RKO (cell line): ENCODE results near the gene GALR3.

Source experiments
- DNase-seq: peaks from one replicate; pipeline ENCODE4 v3.0.0-alpha.2; 2016; ENCODE audit warnings: low spot score

The GALR3 gene

GRCh38 chr22:37824674-37825641 is 1.8 kb downstream of the GALR3 start:
- DNase-seq, result no peak

DNA sequence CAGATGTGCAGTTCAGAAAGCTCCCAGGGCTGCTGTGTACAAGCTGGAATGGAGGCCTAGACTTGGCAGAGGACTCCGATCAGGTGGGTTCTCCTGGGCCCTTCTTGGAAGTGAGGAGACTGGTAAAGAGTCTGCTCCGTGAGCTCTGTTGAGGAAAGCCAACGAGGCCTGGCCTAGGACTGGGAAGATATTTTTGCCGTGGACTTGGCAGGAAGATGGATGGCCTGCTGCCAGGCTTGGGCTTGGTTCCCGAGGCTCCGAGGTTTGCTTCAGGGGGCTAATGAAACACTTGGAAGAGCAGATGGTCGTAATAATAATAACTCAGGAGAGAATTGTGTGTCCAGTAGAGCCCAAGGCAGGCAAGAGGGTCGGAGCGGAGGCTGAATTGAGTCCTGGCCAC is 3.9 kb downstream of the GALR3 start:
- DNase-seq, result no peak

- no peak for DNase-seq
Measured at GRCh38 chr22:37830093-37830842, 7.1 kb downstream of the GALR3 start.

GRCh38 chr22:37831472-37831871 is 8.3 kb downstream of the GALR3 start:
- DNase-seq, result no peak

DNA sequence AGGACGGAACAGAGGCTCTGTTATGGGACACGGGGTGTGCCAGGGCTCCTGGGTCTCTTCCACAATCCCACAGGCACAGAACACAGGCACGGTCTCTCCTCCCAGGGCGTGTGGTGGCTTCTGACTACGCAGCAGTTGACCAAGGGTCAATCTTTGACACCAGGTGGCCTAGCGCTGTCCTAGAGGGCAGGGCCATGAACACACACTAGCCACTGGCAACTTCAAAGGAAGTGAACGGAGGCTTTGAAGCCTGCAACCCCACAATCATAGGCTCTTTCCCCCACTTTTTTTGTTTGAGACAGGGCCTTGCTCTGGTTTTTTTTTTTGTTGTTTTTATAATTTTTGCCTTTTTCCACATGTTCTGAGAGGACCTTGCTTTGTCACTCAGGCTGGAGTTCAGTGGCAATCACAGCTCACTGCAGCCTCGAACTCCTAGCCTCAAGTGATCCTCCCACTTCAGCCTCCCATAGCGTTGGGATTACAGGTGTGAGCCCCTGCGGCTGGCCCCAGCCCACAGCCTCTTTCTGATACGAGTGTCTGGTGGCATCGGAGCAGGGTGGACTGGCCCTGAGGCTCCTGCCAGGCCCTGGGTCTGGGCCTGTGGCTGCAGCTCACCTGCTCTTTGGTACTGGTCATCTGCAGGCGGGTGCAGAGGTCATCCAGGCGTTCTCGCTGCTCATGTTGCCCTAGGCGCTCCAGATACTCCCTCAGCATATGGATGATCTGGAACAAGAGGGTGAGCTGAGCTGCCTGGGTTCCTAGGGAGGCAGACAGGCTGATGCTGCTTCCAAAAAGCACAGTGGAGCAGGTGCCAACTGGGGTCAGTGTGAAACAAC is 9.1 kb downstream of the GALR3 start:
- DNase-seq, result no peak

DNA sequence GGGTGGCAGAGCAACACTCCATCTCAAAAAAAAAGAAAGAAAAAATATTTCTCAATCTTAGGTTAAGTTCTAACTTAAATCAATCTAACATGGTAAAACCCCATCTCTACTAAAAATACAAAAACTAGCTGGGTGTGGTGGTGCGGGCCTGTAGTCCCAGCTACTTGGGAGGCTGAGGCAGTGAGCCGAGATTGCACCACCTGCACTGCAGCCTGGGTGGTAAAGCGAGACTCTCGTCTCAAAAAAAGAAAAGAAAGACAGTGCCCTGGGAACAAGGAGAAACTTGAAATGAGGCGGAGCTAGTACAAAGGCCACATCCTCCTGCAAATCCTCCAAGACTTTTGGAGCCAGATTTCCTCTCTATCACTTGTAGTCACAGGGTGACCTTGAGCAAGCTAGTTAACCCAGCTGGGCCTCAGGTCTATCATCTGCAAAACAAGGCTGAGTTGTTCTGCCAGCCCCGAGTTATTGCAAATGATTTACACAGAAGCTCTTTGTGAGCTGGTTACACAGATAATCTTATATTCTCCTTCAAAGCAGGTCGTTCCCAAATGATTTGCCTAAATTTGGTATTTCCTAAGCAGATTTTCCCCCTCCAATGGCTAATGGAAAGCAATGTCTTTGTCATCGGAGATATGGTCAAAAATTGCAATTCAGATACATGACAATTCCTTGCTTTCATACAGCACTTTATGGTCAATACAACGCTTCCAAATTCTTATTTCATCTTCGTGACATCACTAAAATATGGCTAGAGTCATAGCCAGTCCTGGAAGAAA is 19.0 kb downstream of the GALR3 start:
- DNase-seq, result no peak

DNA sequence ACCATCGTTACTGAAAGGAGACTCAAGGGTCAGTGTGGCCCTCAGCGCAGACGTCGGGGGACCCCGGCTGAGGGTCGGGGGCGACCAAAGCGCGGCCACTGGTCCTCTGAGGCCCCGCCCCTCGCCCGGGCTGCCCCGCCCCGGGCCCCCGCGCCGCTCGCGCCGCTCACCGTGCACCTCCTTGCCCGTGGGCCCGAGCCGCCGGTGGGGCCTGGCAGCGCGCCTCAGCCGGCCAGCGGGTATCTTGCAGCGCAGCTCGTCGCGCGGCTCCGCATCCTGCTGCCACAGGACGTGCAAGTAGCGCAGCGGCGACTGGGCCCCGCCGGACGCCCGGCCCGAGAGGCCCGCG is 20.5 kb downstream of the GALR3 start:
- DNase-seq, result peak; percentile 63

DNA sequence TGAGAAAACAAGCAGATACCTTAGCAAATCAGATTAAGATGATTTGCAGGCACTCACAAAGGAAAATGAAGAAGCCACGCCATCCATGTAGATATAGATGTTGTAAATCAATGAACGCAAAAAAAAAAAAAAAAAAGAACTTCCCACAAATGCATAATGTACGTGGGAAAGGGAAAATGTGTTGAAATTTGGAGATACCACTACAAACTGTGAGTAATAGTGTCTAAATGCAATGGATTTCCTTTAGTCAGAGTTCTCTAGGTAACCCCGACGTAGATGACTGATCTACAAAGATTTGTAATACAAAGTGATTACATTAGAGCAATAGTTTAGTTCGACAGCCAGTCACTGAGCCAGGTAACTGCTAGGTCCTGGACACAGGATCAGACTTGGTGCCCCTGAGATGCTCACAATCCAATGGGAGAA is 21.7 kb downstream of the GALR3 start:
- peak; percentile 64 for DNase-seq

- no peak for DNase-seq
Measured at GRCh38 chr22:37846433-37846832, 23.3 kb downstream of the GALR3 start.

DNA sequence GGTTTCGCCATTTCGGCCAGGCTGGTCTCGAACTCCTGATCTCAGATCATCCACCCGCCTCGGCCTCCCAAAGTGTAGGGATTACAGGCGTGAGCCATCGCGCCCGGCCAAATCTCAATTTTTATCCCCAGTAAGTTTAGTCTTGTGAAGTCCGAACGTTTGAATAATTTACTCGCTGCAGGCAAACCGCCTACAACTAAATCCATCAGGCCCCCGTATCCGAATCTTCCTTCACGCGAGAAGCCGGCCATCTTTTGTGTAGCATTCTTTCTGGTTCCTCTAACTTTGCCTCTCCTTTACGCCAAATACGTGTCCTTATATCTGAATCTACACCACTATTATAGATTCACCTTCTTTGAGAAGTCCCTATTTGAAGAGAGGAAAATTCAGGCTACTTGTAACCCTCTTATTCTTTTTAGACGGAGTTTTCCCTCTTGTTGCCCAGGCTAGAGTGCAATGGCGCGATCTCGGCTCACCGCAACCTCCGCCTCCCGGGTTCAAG is 25.5 kb downstream of the GALR3 start:
- peak; percentile 62 for DNase-seq

GRCh38 chr22:37849089-37849751 is 26.0 kb downstream of the GALR3 start, which contains the start of gene EIF3L:
Gene EIF3L, plus strand, starts transcription at chr22:37849419. Its CDS starts 31 bp downstream, at chr22:37849450.
- peak; percentile 93 for DNase-seq

DNA sequence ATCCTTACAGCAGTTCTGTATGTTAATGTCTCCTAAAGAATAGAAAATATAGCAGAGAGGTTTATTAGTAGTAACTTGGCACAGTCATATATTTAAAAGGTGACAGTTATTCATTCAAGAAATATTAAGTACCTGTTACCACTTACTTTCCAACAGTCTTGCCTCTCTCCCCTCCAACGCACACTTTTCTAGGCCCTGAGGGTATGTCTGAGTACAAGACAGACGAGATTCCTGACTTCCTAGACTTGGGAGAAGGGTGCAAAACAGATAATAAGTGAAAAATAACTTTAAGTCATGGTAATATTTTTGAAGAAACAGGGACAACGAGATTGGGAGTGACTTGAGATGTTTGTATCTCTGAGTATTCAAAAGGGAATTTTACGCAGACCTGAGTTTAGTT is 27.6 kb downstream of the GALR3 start:
- DNase-seq, result no peak

GRCh38 chr22:37852418-37852817 is 29.2 kb downstream of the GALR3 start:
- no peak for DNase-seq

DNA sequence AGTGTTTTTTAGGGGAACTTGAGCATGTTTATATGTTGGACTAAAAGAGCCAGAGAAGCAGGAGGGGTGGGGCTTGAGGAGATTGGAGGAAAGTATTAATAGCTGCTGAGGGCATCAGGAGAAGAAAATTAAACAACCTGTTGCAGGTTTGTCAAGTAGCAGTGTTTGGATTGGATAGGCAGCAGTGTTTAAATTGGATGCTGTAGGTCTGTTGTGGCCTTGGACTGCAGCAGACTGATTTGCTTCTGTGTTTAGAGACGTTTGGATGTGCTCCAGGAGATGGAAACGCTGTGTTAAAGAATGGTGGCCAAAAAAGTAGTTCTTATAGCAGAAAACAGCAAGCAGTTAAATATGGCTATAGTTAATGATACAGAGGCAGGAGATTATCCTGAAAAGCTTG is 31.8 kb downstream of the GALR3 start:
- DNase-seq, result no peak

GRCh38 chr22:37855462-37855861 is 32.3 kb downstream of the GALR3 start:
- no peak for DNase-seq

DNA sequence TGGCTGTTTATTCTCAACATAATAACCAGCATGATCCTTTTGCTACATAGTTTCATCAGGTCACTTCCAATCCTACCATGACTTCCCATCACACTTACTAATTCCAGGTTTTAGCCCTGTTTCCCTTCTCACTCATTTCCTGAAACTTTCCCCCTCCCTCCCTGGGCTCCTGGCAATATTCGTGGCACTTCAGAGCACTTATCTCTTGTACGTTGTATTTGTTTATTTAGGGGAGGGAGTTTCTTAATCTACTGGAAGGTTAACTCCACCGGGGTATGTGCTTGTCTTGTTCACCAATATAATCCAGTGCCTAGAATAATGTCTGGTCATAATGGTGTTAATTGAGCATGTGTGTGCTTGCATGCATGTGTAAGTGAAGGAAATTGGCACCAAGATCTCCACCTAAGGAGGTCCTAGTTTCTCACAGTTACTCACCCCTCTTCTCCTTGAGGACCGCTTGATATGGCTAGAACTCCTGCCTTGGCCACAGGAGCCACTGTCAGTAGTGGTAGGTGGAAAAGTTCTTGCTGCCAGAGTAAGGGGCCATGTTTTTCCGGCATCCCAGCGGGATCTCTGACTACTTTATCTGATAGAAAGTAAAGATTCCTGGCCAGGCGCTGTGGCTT is 37.7 kb downstream of the GALR3 start:
- DNase-seq, result no peak

DNA sequence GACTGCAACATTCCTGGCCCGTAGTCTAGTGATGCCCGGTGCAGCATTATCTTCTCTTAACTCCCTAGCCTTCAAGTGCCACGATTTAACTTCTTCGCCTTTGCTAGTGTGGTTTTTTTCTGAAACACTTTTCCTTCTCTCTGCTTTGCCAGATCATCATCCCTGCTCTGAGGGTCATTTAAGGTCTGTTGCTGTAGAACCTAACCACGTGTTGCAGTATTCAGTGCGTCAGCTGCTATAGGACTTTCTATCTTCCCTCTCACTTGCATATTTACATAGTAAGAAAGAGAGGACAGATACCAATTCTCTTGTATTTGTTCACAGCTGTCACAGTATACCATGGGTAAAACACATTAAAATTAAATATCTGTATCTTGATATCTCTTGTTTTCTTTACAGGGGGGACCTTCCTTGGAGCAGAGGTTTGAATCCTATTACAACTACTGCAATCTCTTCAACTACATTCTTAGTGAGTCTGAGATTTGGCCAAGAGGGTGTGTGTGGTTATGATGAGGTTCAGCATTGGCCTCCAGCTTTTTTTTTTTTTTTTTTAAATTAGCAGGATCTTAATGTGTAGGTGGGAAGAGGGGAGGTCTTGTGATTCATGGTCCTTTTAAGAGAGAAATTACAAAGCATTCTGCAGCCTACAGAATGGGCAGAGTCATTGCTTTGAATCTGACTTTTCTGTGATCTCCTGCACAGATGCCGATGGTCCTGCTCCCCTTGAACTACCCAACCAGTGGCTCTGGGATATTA is 39.6 kb downstream of the GALR3 start:
- DNase-seq, result no peak

- DNase-seq, result no peak
Measured at GRCh38 chr22:37865510-37865909, 42.3 kb downstream of the GALR3 start.

- DNase-seq, result no peak
Measured at GRCh38 chr22:37870273-37870672, 47.1 kb downstream of the GALR3 start.
